DOHH2 (cell line): ENCODE data around the gene MRPS31.

Experiments used
- H3F3A ChIP-seq: fragments of 200-600 bp; sonication (generic), shearing (Covaris generic); 2 replicates; pipeline ENCODE4 v1.6.0; 2016; ENCODE audit warnings: antibody characterized with exemption, mild to moderate bottlenecking; ENCODE audit not compliant: control insufficient read depth, insufficient read depth
- H3K27ac ChIP-seq: fragments of 200-600 bp; sonication (generic); 2 replicates; pipeline ENCODE4 v1.5.1; 2014; ENCODE audit warnings: low read depth, mild to moderate bottlenecking, low read length, moderate library complexity
- H3K27me3 ChIP-seq: fragments of 200-600 bp; sonication (generic); 2 replicates; pipeline ENCODE4 v1.6.1; 2014; ENCODE audit warnings: mild to moderate bottlenecking, low read length, mixed read lengths; ENCODE audit not compliant: control insufficient read depth
- H3K36me3 ChIP-seq: fragments of 200-600 bp; sonication (generic); 2 replicates; pipeline ENCODE4 v1.6.1; 2014; ENCODE audit warnings: mild to moderate bottlenecking, low read length, moderate library complexity, mixed read lengths; ENCODE audit not compliant: control insufficient read depth
- H3K4me1 ChIP-seq: fragments of 200-600 bp; sonication (generic); 2 replicates; pipeline ENCODE4 v1.6.1; 2014; ENCODE audit warnings: mild to moderate bottlenecking, low read length, mixed read lengths; ENCODE audit not compliant: control insufficient read depth
- H3K4me2 ChIP-seq: fragments of 200-600 bp; sonication (generic); 2 replicates; pipeline ENCODE4 v1.6.0; 2014; ENCODE audit warnings: mild to moderate bottlenecking, low read length, moderate library complexity
- H3K4me3 ChIP-seq: fragments of 200-600 bp; sonication (generic); 2 replicates; pipeline ENCODE4 v1.5.1; 2014; ENCODE audit warnings: mild to moderate bottlenecking, low read length, mixed read lengths
- H3K79me2 ChIP-seq: fragments of 200-600 bp; sonication (generic); 2 replicates; pipeline ENCODE4 v1.6.1; 2014; ENCODE audit warnings: mild to moderate bottlenecking, low read length, mixed read lengths; ENCODE audit not compliant: control insufficient read depth
- H3K9me2 ChIP-seq: fragments of 200-600 bp; sonication (generic); replicated peaks from 2 replicates; pipeline ENCODE4 v1.6.1; 2014; ENCODE audit warnings: mild to moderate bottlenecking, low read length, mixed read lengths; ENCODE audit not compliant: control insufficient read depth
- H3K9me3 ChIP-seq: fragments of 200-600 bp; sonication (generic); 2 replicates; pipeline ENCODE4 v1.6.1; 2014; ENCODE audit warnings: antibody characterized with exemption, low read length, mixed read lengths; ENCODE audit not compliant: control insufficient read depth, insufficient read depth
- H4K20me1 ChIP-seq: fragments of 200-600 bp; sonication (generic); 2 replicates; pipeline ENCODE4 v1.6.0; 2014; ENCODE audit warnings: low read depth, mild to moderate bottlenecking, antibody characterized with exemption, low read length, moderate library complexity; ENCODE audit not compliant: control insufficient read depth, insufficient read depth
- EZH2phosphoT487 ChIP-seq: fragments of 200-600 bp; sonication (generic); IDR thresholded peaks from 2 replicates; pipeline ENCODE4 v1.6.1; 2017; ENCODE audit warnings: borderline replicate concordance, mild to moderate bottlenecking, antibody characterized with exemption, low read length, moderate library complexity, mixed read lengths
- TF ChIP-seq, protein P1 (sequence below): fragments of 200-600 bp; sonication (generic); IDR thresholded peaks from one replicate; pipeline ENCODE4 v1.5.1; 2014; ENCODE audit warnings: antibody characterized with exemption, mild to moderate bottlenecking, low read depth, low read length; ENCODE audit not compliant: poor library complexity, severe bottlenecking

MRPS31 gene

DNA sequence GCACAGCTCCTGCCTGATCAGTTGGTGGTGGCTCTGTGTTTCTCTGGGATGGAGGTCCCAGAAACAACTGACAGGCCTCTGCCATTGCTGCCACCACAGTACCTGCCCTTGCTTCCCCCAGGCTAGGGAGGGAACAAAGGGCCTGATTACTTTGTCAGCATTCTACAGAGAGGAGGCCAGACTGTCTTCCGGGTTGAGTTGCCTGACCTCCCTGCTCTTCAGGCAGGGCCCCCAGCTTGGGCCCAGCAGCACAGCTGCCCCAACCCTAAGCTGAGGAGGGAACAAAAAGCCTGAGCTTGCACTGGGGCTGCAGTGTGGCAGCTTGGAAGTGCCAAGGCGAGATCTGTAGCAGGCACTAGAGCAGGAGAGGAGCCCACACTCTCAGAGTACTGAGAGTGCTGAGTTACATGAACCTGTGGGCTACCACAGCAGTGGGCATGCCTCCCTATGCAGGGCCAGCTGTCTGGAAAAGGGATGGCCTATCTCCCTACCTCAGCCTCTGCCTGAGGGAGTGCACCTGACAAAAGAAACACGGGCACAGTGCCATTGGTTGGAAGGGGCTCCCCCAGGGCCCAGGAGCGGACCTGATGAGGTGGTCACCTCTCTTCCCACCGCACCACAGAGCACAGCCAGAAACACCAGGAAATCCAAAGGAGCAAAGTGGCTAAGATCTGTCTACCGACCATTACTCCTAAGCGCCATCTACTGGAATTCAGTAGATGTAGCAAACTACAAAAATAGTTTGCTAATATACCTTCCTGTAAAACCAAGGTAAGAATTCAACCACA, 42.9 kb upstream of the MRPS31 start:
- TF ChIP-seq, protein P1, sequence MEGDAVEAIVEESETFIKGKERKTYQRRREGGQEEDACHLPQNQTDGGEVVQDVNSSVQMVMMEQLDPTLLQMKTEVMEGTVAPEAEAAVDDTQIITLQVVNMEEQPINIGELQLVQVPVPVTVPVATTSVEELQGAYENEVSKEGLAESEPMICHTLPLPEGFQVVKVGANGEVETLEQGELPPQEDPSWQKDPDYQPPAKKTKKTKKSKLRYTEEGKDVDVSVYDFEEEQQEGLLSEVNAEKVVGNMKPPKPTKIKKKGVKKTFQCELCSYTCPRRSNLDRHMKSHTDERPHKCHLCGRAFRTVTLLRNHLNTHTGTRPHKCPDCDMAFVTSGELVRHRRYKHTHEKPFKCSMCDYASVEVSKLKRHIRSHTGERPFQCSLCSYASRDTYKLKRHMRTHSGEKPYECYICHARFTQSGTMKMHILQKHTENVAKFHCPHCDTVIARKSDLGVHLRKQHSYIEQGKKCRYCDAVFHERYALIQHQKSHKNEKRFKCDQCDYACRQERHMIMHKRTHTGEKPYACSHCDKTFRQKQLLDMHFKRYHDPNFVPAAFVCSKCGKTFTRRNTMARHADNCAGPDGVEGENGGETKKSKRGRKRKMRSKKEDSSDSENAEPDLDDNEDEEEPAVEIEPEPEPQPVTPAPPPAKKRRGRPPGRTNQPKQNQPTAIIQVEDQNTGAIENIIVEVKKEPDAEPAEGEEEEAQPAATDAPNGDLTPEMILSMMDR = peak; percentile 86
- TF ChIP-seq EZH2phosphoT487 = no peak

DNA sequence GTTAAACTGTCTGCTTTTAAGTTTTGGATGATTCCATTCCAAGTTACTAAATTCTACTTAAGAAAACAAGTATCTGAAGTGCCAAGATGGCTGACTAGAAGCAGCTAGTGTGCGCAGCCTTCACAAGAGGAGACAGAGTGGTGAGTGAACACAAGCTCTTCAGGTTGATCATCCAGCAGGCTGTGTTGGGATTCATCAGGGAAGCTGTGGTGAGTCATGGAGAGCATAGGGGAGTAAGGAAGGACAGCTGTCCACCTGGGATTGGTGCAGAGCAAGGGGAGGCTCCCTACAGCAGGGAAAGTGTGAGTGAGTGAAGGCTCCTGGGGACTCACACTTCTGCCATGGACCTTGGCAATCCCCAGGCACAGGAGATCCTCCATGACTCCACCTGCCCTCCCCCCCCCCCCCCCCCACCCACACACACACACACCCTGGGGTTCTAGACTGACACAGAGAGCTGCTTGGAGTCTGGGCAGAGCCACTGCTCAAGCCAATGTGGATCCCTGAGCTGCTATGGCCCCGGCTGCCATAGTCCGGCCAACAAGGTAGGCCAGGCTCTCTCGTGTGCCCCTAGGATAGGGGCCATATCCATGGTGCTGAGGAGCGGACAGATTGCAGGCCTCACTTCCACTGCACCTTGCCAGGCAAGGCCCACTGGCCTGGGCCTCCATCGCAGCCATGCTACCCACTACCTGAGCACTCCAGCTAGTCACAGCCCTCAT, 41.9 kb upstream of the MRPS31 start:
- TF ChIP-seq EZH2phosphoT487 = no peak
- TF ChIP-seq, protein P1 = no peak
- Histone ChIP-seq H3K36me3 (peaks cover 12% of the 10 kb centered on the region), H3K27ac (peak overlapping the region; percentile 16; the same call in 1 of the 2 replicates)

More for the DNA sequence above, 42.9 kb upstream of the MRPS31 start:
- Histone ChIP-seq H3K4me1 (peaks cover 24% of the 10 kb centered on the region), H3K79me2 (no peaks in the 10 kb centered on the region), H3K36me3 (peaks cover 10% of the 10 kb centered on the region), H3K27ac (no peak overlapping the region), H3K27me3 (no peaks in the 10 kb centered on the region), H3K9me3 (no peaks in the 10 kb centered on the region), H3K4me2 (no peak overlapping the region), H3K9me2 (no peaks in the 10 kb centered on the region), H3F3A (peaks cover 8% of the 10 kb centered on the region), H4K20me1 (no peaks in the 10 kb centered on the region), H3K4me3 (no peak overlapping the region)

DNA sequence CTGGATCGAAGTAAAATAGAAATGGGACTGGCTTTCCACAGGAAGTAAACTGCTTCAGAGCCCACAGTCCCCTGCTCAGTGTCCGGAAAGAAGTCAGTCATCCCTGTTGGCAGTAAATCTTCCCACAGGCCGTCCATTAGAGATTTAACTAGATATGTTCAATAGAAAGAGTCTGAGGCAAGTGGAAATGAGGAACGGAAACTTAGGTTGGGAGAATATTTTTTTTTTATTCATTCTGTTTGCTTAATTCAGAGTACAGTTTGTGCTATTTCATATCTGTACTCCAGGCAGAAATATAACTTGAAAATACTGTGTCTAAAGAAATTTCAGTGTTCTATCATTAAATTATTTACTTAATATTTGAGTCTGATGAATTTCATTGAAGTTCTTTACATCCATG, 41.1 kb upstream of the MRPS31 start:
- H4K20me1 ChIP-seq = no peaks in the 10 kb centered on the region
- H3K9me2 ChIP-seq = no peaks in the 10 kb centered on the region
- peaks cover 12% of the 10 kb centered on the region for H3K36me3 ChIP-seq
- no peaks in the 10 kb centered on the region for H3K9me3 ChIP-seq
- no peaks in the 10 kb centered on the region for H3K27me3 ChIP-seq
- peak overlapping the region; percentile 48 for H3K4me2 ChIP-seq
- no peak overlapping the region for H3K4me3 ChIP-seq
- peaks cover 24% of the 10 kb centered on the region for H3K4me1 ChIP-seq
- peaks cover 8% of the 10 kb centered on the region for H3F3A ChIP-seq
- TF ChIP-seq, protein P1 = no peak
- no peak for TF ChIP-seq EZH2phosphoT487
- peak overlapping the region; percentile 27 for H3K27ac ChIP-seq
- no peaks in the 10 kb centered on the region for H3K79me2 ChIP-seq

More for the DNA sequence above, 41.9 kb upstream of the MRPS31 start:
- Histone ChIP-seq H4K20me1 (no peaks in the 10 kb centered on the region), H3K79me2 (no peaks in the 10 kb centered on the region), H3K4me2 (no peak overlapping the region), H3K27me3 (no peaks in the 10 kb centered on the region), H3K4me1 (peaks cover 24% of the 10 kb centered on the region), H3K4me3 (no peak overlapping the region), H3K9me3 (no peaks in the 10 kb centered on the region), H3F3A (peaks cover 8% of the 10 kb centered on the region), H3K9me2 (no peaks in the 10 kb centered on the region)
